ENCODE results near the gene COL5A1.
A peak's percentile ranks its signal among the peaks of the same experiment; 100 is the strongest.

COL5A1 gene

GRCh38 chr9:134698111-134698510 is 56.5 kb downstream of the COL5A1 start:
- Histone ChIP-seq H3K9ac (no peak overlapping the region), H3K4me1 (peaks cover 5% of the 10 kb centered on the region), H3K4me3 (ENCODE audit: low read depth, low read length) (no peak overlapping the region), H3K79me2 (no peaks in the 10 kb centered on the region), H3K36me3 (ENCODE audit: control insufficient read depth, insufficient read depth, low read length) (no peaks in the 10 kb centered on the region), H3K27me3 (ENCODE audit: control insufficient read depth, insufficient read depth, low read length) (no peaks in the 10 kb centered on the region), H3K4me2 (ENCODE audit: low read length) (no peak overlapping the region), H3K9me3 (ENCODE audit: control insufficient read depth, low read length) (no peaks in the 10 kb centered on the region), H3K27ac (no peak overlapping the region), H2AFZ (no peak overlapping the region)
- TF ChIP-seq CTCF (IDR thresholded peaks at IDR 0.05), result no peak

GRCh38 chr9:134698587-134699342 is 57.2 kb downstream of the COL5A1 start:
- H3K9ac ChIP-seq, result no peak overlapping the region
- H3K27me3 ChIP-seq (ENCODE audit: control insufficient read depth, insufficient read depth, low read length), result no peaks in the 10 kb centered on the region
- H3K4me3 ChIP-seq (ENCODE audit: low read depth, low read length), result no peak overlapping the region
- H3K4me2 ChIP-seq (ENCODE audit: low read length), result no peak overlapping the region
- no peak overlapping the region for H2AFZ ChIP-seq
- no peaks in the 10 kb centered on the region for H3K79me2 ChIP-seq
- TF ChIP-seq CTCF (IDR thresholded peaks at IDR 0.05), result peak; percentile 74
- peaks cover 7% of the 10 kb centered on the region for H3K4me1 ChIP-seq
- H3K36me3 ChIP-seq (ENCODE audit: control insufficient read depth, insufficient read depth, low read length), result no peaks in the 10 kb centered on the region
- no peak overlapping the region for H3K27ac ChIP-seq
- no peaks in the 10 kb centered on the region for H3K9me3 ChIP-seq (ENCODE audit: control insufficient read depth, low read length)

GRCh38 chr9:134699343-134699740 is 57.7 kb downstream of the COL5A1 start:
- Histone ChIP-seq H2AFZ (no peak overlapping the region), H3K9me3 (ENCODE audit: control insufficient read depth, low read length) (no peaks in the 10 kb centered on the region), H3K27ac (no peak overlapping the region), H3K36me3 (ENCODE audit: control insufficient read depth, insufficient read depth, low read length) (no peaks in the 10 kb centered on the region), H3K27me3 (ENCODE audit: control insufficient read depth, insufficient read depth, low read length) (no peaks in the 10 kb centered on the region), H3K4me3 (ENCODE audit: low read depth, low read length) (no peak overlapping the region), H3K9ac (no peak overlapping the region), H3K79me2 (no peaks in the 10 kb centered on the region), H3K4me1 (peaks cover 7% of the 10 kb centered on the region), H3K4me2 (ENCODE audit: low read length) (no peak overlapping the region)
- no peak for TF ChIP-seq CTCF (IDR thresholded peaks at IDR 0.05)

- H3K4me3 ChIP-seq (ENCODE audit: low read depth, low read length), result no peak overlapping the region
- peaks cover 7% of the 10 kb centered on the region for H3K4me1 ChIP-seq
- H3K79me2 ChIP-seq, result no peaks in the 10 kb centered on the region
- H3K9me3 ChIP-seq (ENCODE audit: control insufficient read depth, low read length), result no peaks in the 10 kb centered on the region
- no peak overlapping the region for H2AFZ ChIP-seq
- H3K9ac ChIP-seq, result no peak overlapping the region
- H3K4me2 ChIP-seq (ENCODE audit: low read length), result no peak overlapping the region
- no peaks in the 10 kb centered on the region for H3K36me3 ChIP-seq (ENCODE audit: control insufficient read depth, insufficient read depth, low read length)
- H3K27ac ChIP-seq, result no peak overlapping the region
- no peak for TF ChIP-seq CTCF (IDR thresholded peaks at IDR 0.05)
- H3K27me3 ChIP-seq (ENCODE audit: control insufficient read depth, insufficient read depth, low read length), result no peaks in the 10 kb centered on the region
These were observed 59.2 kb downstream of the COL5A1 start for GRCh38 chr9:134700636-134701350.
